AG09309 (cell line): Measurements from ENCODE around the gene DCPS.
"Not testable (repeated sequence)": the region's sequence is repeated elsewhere in the genome, so short reads cannot be mapped to it uniquely, and the experiment has no call there.

Experiments
- DNase-seq: peaks from one replicate; pipeline ENCODE4 v3.0.0-alpha.2; 2010; ENCODE audit warnings: low read depth
- H3K4me3 ChIP-seq: 2 replicates; pipeline ENCODE4 v1.5.1; 2011; ENCODE audit warnings: mild to moderate bottlenecking, low read depth, low read length, moderate library complexity; ENCODE audit not compliant: control insufficient read depth
- TF ChIP-seq, protein P1 (sequence below): IDR thresholded peaks from 2 replicates; pipeline ENCODE4 v1.5.1; 2011; ENCODE audit warnings: mild to moderate bottlenecking, low read depth, low read length, inconsistent platforms; ENCODE audit not compliant: insufficient read depth, control insufficient read depth; ENCODE audit errors: missing control alignments

The DCPS gene

DNA sequence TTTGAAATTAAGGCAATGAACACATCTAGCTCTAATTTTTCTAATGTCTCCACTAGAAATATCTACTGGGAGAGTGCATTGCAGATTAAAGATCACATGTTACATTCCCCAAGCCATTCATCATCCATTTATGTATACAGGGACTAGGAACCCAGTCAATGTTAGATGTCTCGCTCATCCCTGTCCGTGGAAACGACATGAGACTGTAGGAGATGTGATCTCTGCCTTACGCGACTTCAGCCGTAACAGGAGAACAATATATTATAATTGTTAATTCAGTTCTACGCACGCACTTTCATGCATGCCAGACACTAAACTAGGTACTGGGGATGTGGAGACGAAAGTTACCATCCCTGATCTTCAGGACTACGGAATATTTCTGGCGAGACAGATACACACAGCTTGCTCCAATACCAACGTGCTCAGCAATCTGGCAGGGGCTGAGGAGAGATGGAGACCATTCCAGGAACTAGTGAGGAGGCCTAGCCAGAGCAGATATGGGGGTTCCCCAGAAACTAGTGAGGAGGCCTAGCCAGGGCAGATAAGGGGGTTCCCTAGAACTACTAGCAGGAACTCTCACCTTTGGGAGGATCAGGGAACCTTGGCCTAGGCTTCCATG is 706 bp downstream of the DCPS start:
- TF ChIP-seq, protein P1, sequence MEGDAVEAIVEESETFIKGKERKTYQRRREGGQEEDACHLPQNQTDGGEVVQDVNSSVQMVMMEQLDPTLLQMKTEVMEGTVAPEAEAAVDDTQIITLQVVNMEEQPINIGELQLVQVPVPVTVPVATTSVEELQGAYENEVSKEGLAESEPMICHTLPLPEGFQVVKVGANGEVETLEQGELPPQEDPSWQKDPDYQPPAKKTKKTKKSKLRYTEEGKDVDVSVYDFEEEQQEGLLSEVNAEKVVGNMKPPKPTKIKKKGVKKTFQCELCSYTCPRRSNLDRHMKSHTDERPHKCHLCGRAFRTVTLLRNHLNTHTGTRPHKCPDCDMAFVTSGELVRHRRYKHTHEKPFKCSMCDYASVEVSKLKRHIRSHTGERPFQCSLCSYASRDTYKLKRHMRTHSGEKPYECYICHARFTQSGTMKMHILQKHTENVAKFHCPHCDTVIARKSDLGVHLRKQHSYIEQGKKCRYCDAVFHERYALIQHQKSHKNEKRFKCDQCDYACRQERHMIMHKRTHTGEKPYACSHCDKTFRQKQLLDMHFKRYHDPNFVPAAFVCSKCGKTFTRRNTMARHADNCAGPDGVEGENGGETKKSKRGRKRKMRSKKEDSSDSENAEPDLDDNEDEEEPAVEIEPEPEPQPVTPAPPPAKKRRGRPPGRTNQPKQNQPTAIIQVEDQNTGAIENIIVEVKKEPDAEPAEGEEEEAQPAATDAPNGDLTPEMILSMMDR: no peak
- peak overlapping the region; percentile 76 for H3K4me3 ChIP-seq
- DNase-seq: no peak

DNA sequence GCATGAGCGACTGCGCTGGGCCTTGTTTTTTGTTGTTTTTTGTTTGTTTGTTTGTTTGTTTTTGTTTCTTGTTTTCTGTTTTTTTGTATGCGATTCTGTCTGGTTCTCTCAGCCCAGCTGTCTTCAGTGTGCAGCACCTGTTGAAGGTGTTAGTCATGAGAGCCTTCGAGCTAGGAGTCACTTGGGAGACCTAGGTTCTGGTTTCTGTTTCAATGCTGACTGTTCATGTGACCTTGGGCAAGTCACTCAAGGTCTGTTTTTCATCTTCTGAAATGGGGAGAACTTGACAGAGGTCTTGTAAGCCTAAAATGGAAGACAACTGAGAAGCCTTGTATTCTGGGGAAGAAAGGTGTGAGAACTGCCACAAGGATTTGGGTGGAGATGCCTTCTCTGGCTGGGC is 1.8 kb downstream of the DCPS start:
- TF ChIP-seq, protein P1: no peak
- no peak overlapping the region for H3K4me3 ChIP-seq
- no peak for DNase-seq

DNA sequence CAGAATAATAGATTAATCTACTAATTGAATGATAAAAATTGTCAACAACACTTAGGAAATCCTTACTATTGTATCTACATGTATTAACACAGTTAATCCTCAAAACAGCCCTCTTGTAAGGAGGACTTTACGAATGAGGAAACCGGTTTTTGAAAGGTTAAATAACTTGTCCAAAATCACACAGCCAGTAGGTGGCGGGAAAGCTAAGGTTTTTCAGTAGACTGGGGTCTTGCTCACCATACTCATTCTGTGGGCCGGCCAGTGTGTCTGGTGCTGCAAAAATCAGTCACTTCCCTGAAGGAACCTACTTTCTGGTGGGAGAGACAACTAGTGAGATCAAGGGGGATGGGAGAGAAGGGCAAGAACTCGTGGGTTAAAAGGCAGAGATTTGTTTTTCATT is 3.8 kb downstream of the DCPS start:
- H3K4me3 ChIP-seq: no peak overlapping the region
- TF ChIP-seq, protein P1: peak; percentile 67
- no peak for DNase-seq

DNA sequence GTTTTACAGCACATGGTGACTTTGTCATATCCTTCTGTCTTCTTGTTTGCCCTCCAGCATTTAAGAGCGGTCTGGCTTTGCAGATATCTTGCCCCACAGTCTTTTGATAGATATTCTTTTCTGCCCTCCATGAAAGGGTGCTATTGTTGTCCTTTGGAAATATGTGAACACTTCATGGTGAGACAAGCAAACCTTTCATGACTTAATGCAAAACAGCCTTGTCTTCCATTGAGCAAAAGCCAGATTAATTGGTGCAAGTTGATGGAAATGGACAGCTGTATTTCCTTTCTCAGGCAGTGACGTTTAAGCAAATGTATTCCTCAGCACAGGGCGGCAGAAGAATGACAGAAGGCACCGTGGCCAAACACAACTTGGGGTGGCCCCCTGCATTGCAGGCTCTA is 4.4 kb downstream of the DCPS start:
- DNase-seq: no peak
- TF ChIP-seq, protein P1: no peak
- no peak overlapping the region for H3K4me3 ChIP-seq

DNA sequence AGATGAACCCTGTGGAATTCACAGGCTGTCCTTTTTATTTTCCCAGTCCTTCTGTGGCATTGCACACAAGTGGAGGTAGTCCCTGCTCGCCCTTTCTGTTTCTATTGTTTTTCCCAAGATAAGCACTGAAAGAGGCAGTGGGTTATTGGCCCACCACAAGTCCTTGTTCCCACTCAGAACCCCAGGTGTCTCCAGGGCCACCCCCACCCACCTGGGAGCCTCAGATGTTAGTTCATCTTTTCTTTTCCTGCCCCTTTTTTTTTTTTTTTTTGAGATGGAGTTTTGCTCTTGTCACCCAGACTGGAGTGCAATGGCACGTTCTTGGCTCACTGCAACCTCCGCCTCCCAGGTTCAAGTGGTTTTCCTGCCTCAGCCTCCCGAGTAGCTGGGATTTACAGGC is 4.9 kb downstream of the DCPS start:
- not testable (repeated sequence) for H3K4me3 ChIP-seq, DNase-seq

DNA sequence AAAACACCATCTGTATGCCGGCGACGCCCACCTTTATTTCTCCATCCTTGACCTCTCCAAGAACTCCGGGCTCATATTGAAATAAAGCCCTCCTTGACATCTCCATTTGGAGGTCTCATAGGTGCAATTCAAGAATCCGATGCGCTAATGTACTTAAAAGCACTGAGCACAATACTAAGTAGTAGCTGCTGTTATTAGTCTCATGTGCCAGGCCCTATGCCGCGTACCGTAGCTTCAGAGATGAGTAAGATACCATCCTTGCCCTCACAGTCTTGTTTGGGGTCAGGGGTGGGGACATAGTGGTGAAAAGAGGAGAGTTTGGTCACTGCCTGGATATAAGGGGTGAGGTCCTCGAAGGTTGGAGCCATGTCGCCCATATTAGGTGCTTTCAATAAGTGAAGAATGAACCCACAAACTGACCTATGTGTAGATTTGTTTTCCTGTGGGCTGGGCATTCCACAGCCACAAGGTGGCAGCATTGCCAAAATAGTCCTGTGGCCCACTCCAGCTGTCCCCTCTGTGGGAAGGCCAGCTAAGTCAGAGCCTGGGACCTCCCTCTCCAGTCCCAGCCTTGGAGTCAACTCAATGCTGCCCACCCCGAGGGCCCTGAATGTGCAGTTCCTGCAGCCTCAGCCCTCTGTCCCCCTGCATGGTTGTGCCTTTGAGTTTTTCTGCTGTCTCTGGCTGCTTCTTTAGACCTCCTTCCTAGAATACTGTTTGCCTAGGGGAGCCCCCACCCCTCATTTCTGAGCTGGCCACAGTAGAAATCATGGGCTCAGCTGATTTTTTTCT is 6.5 kb downstream of the DCPS start:
- DNase-seq: no peak
- TF ChIP-seq, protein P1: peak; percentile 89
- H3K4me3 ChIP-seq: no peak overlapping the region

DNA sequence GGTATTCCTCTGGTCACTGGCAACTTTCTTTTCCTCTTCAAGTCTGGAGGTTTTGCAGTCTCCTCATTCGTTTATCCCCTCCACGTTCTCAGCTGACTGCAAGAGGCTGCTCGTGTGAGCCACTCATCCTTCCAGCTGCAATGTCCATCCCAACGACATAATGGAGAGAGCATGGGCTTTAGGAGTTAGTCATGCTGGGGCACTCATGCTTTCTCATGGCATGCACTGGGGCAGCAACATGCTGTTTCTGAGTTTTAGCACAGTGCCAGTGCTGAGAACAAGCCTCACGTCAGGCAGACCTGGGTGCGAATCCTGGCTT is 7.1 kb downstream of the DCPS start:
- no peak overlapping the region for H3K4me3 ChIP-seq
- no peak for DNase-seq
- TF ChIP-seq, protein P1: no peak
